ENCODE measurements around the gene ITPRIPL2. TPM values are rescaled to one million over a fixed set of nuclear protein-coding genes. Genes with fewer than 3 reads are reported as not detected.
A peak's percentile ranks its signal among the peaks of the same experiment; 100 is the strongest.

The ITPRIPL2 gene
- total and polyA plus RNA-seq, 2 of the 13 experiments (the other 11 are each of a cell fraction or from before 2014, with no cell fraction given) = 5.9 to 12.6 TPM

GRCh38 chr16:19086322-19087199 is 27.2 kb upstream of the ITPRIPL2 start (continued):
- TF ChIP-seq SAFB2 (CRISPR knock-in tag; IDR thresholded peaks at IDR 0.05; ENCODE audit: borderline replicate concordance, low read depth) (peak; percentile 72), ZNF674 (CRISPR knock-in tag; IDR thresholded peaks at IDR 0.05; ENCODE audit: low read depth) (no peak), ZKSCAN5 (CRISPR knock-in tag; IDR thresholded peaks at IDR 0.05) (no peak), RAD51 (IDR thresholded peaks at IDR 0.05; ENCODE audit: borderline replicate concordance) (peak; percentile 21; the same call in 1 of the 2 replicates), IKZF5 (CRISPR knock-in tag; IDR thresholded peaks at IDR 0.05) (peak; percentile 97), CCDC6 (CRISPR knock-in tag; IDR thresholded peaks at IDR 0.05) (no peak), IKZF1 (IDR thresholded peaks at IDR 0.05) (no peak), SP2 (CRISPR knock-in tag; IDR thresholded peaks at IDR 0.05) (no peak), CERS6 (CRISPR knock-in tag; IDR thresholded peaks at IDR 0.05) (no peak; the same call in 1 of the 2 replicates), PTBP1 (IDR thresholded peaks at IDR 0.05; ENCODE audit: low read depth, low read length, poor library complexity, severe bottlenecking) (no peak), FOXP1 (IDR thresholded peaks at IDR 0.05) (no peak), FOXP1 (CRISPR knock-in tag; IDR thresholded peaks at IDR 0.05) (peak; percentile 11; the same call in 1 of the 2 replicates), ZNF383 (CRISPR knock-in tag; IDR thresholded peaks at IDR 0.05; ENCODE audit: borderline replicate concordance) (peak; percentile 86; the same call in 1 of the 2 replicates), TP53 (CRISPR knock-in tag; conservative IDR thresholded peaks at IDR 0.05) (peak; percentile 85), SIN3B (IDR thresholded peaks at IDR 0.05; ENCODE audit: low read length) (0 out of 2 replicates have a peak, but pooled peaks have one; percentile 47), CEBPZ (IDR thresholded peaks at IDR 0.05; ENCODE audit: low read length) (no peak), PLSCR1 (CRISPR knock-in tag; IDR thresholded peaks at IDR 0.05; ENCODE audit: borderline replicate concordance) (no peak), JDP2 (CRISPR knock-in tag; IDR thresholded peaks at IDR 0.05; ENCODE audit: borderline replicate concordance) (no peak), ZNF704 (CRISPR knock-in tag; IDR thresholded peaks at IDR 0.05; ENCODE audit: borderline replicate concordance) (peak; percentile 86), GTF3A (CRISPR knock-in tag; conservative IDR thresholded peaks at IDR 0.05) (peak; percentile 94; the same call in 1 of the 2 replicates), HNF4G (IDR thresholded peaks at IDR 0.05; ENCODE audit: borderline replicate concordance, low read depth, low read length) (no peak), HNF4G (CRISPR knock-in tag; IDR thresholded peaks at IDR 0.05; ENCODE audit: borderline replicate concordance, low read depth) (peak; percentile 79; the same call in 1 of the 2 replicates)

Data from HepG2 (cell line).